Measurements from ENCODE around the gene CNFN.

DNA sequence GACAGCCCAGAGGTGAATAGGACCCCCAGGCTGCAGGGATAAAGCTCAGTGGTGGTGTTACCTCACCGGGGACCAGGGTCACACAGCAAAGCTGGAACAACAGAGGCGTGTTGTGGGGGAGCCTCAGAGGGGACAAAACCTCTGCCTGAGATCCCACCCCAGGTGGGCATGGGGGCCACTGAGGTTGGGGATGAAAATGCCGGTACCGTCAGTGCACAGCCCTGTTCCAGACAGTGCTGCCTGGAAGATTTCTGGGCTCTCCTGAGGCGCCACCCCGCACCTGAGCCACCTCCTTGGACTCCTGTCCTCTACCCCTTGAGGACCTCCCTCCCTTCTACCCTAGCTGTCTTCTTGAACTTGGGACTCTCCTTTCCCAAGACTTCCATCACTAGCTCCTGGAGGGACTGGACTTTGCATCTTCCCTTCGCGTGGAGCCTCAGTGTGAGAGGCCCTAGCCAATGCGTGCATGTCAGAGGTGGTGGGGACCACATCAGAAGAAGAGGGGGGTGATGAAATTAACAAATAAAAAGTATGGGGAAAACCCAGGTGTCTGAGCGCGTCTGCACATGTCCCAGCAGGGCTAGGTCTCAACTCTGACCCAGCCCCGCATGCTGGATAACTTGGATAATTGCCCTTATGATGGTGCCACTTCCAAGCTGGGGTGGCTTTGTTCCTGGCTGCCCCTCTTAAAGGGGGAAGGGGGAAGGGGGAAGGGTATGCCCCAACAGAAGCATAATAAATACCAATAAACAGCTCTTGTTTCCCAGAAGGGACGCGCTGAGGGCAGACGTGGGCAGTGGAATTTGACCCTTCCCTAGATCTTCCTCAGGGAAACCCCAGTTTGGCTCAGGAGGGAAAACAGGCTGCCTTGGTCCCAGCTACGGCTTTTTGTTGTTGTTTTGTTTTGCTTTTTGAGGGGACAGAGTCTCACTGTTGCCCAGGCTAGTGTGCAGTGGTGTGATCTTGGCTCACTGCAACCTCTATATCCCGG lies 11.6 kb downstream of the CNFN start:
- TF ChIP-seq CTCF (IDR thresholded peaks at IDR 0.05; ENCODE audit: low read depth, low read length) = no peak
- TF ChIP-seq EZH2phosphoT487 (IDR thresholded peaks at IDR 0.05; ENCODE audit: low read depth) = no peak

Measured in OCI-LY3 (cell line).